Measurements from ENCODE around the gene REPIN1.

Gene REPIN1

GRCh38 chr7:150363872-150364271 is 4.8 kb upstream of the REPIN1 start:
- Histone ChIP-seq H3K79me2 (ENCODE audit: insufficient read depth, low read length) (no peaks in the 10 kb centered on the region), H3K4me3 (ENCODE audit: low read depth, low read length, poor library complexity, severe bottlenecking) (no peak overlapping the region), H3K4me1 (ENCODE audit: insufficient read depth, low read length, severe bottlenecking) (peaks cover 60% of the 10 kb centered on the region), H3K27me3 (ENCODE audit: insufficient read depth, low read length) (no peaks in the 10 kb centered on the region), H3K4me2 (ENCODE audit: low read length) (peak overlapping the region; percentile 13; the same call in 1 of the 2 replicates), H3K36me3 (ENCODE audit: insufficient read depth, low read length) (no peaks in the 10 kb centered on the region), H4K20me1 (ENCODE audit: insufficient read depth, low read length) (no peaks in the 10 kb centered on the region), H3K9me3 (ENCODE audit: low read length) (no peaks in the 10 kb centered on the region), H2AFZ (ENCODE audit: low read length) (no peak overlapping the region), H3K9me2 (ENCODE audit: low read depth, low read length) (no peaks in the 10 kb centered on the region), H3F3A (ENCODE audit: insufficient read depth, low read length) (no peaks in the 10 kb centered on the region; the same call in 1 of the 2 replicates), H3K9ac (ENCODE audit: low read length) (no peak overlapping the region), H3K27ac (ENCODE audit: low read depth, low read length, poor library complexity, severe bottlenecking) (peak overlapping the region; percentile 41)
- TF ChIP-seq EZH2 (IDR thresholded peaks at IDR 0.05; ENCODE audit: borderline replicate concordance, low read length) (no peak), CTCF (IDR thresholded peaks at IDR 0.05; ENCODE audit: low read length) (no peak)

- H3K27me3 ChIP-seq (ENCODE audit: insufficient read depth, low read length): no peaks in the 10 kb centered on the region
- no peak overlapping the region for H3K4me3 ChIP-seq (ENCODE audit: low read depth, low read length, poor library complexity, severe bottlenecking)
- no peak overlapping the region for H3K4me2 ChIP-seq (ENCODE audit: low read length)
- no peaks in the 10 kb centered on the region for H3K36me3 ChIP-seq (ENCODE audit: insufficient read depth, low read length)
- no peaks in the 10 kb centered on the region for H3K9me3 ChIP-seq (ENCODE audit: low read length)
- no peaks in the 10 kb centered on the region for H3K79me2 ChIP-seq (ENCODE audit: insufficient read depth, low read length)
- TF ChIP-seq CTCF (IDR thresholded peaks at IDR 0.05; ENCODE audit: low read length) (no peak), EZH2 (IDR thresholded peaks at IDR 0.05; ENCODE audit: borderline replicate concordance, low read length) (no peak)
- H3K4me1 ChIP-seq (ENCODE audit: insufficient read depth, low read length, severe bottlenecking): peaks cover 66% of the 10 kb centered on the region
- no peaks in the 10 kb centered on the region; the same call in 1 of the 2 replicates for H3F3A ChIP-seq (ENCODE audit: insufficient read depth, low read length)
- H3K9me2 ChIP-seq (ENCODE audit: low read depth, low read length): no peaks in the 10 kb centered on the region
- H2AFZ ChIP-seq (ENCODE audit: low read length): no peak overlapping the region
- no peak overlapping the region for H3K27ac ChIP-seq (ENCODE audit: low read depth, low read length, poor library complexity, severe bottlenecking)
- H4K20me1 ChIP-seq (ENCODE audit: insufficient read depth, low read length): no peaks in the 10 kb centered on the region
- no peak overlapping the region for H3K9ac ChIP-seq (ENCODE audit: low read length)
These were observed 3.4 kb upstream of the REPIN1 start for GRCh38 chr7:150365194-150365593.

GRCh38 chr7:150365673-150366398 is 2.8 kb upstream of the REPIN1 start:
- Histone ChIP-seq H3K27me3 (ENCODE audit: insufficient read depth, low read length) (no peaks in the 10 kb centered on the region), H3K9me2 (ENCODE audit: low read depth, low read length) (no peaks in the 10 kb centered on the region), H3F3A (ENCODE audit: insufficient read depth, low read length) (no peaks in the 10 kb centered on the region; the same call in 1 of the 2 replicates), H3K36me3 (ENCODE audit: insufficient read depth, low read length) (peaks cover 4% of the 10 kb centered on the region; the same call in 1 of the 2 replicates), H3K4me3 (ENCODE audit: low read depth, low read length, poor library complexity, severe bottlenecking) (no peak overlapping the region), H3K79me2 (ENCODE audit: insufficient read depth, low read length) (no peaks in the 10 kb centered on the region), H3K9ac (ENCODE audit: low read length) (no peak overlapping the region), H3K4me2 (ENCODE audit: low read length) (no peak overlapping the region; the same call in 1 of the 2 replicates), H2AFZ (ENCODE audit: low read length) (no peak overlapping the region), H3K27ac (ENCODE audit: low read depth, low read length, poor library complexity, severe bottlenecking) (peak overlapping the region; percentile 71), H3K4me1 (ENCODE audit: insufficient read depth, low read length, severe bottlenecking) (peaks cover 72% of the 10 kb centered on the region), H3K9me3 (ENCODE audit: low read length) (no peaks in the 10 kb centered on the region), H4K20me1 (ENCODE audit: insufficient read depth, low read length) (no peaks in the 10 kb centered on the region)
- TF ChIP-seq EZH2 (IDR thresholded peaks at IDR 0.05; ENCODE audit: borderline replicate concordance, low read length) (no peak), CTCF (IDR thresholded peaks at IDR 0.05; ENCODE audit: low read length) (no peak)
